Mucosa of descending colon (tissue), 3 donors: ENCODE results near the gene TUT1. TPM values are rescaled to one million over a fixed set of nuclear protein-coding genes. Genes with fewer than 3 reads are reported as not detected.

Experiments
- ATAC-seq: fragments of 200-7000 bp; cut with Tn5 transposase; one replicate; pipeline ENCODE4 v1.9.1; 2020; ENCODE audit warnings: mild to moderate bottlenecking, moderate library complexity
- DNase-seq, 3 donors: peaks; one replicate each; pipeline ENCODE4 v3.0.0-alpha.2; 2020
- H3K36me3 ChIP-seq: fragments of 200-600 bp; one replicate; pipeline ENCODE4 v1.8.0; 2021; ENCODE audit warnings: low read depth, mild to moderate bottlenecking
- H3K4me1 ChIP-seq: fragments of 200-600 bp; one replicate; pipeline ENCODE4 v1.8.0; 2021; ENCODE audit warnings: low read depth, mild to moderate bottlenecking
- H3K4me3 ChIP-seq: fragments of 200-600 bp; one replicate; pipeline ENCODE4 v1.8.0; 2021; ENCODE audit warnings: mild to moderate bottlenecking
- H3K9me3 ChIP-seq: fragments of 200-600 bp; one replicate; pipeline ENCODE4 v1.8.0; 2021; ENCODE audit warnings: mild to moderate bottlenecking
- CTCF ChIP-seq: fragments of 200-600 bp; IDR thresholded peaks from one replicate; pipeline ENCODE4 v1.8.0; 2022; ENCODE audit warnings: antibody characterized with exemption, mild to moderate bottlenecking
- intact Hi-C, 2 donors: fragments of 100-400 bp; cut with DNase I in 1 of 2; cut with micrococcal nuclease in 1 of 2; formaldehyde crosslinking; loops; one replicate each; pipeline versions ENCODE4 v1.11.0 to v1.11.1; 2022; cut with DNase I, micrococcal nuclease
- total RNA-seq, 3 donors: library from RNA; stranded (reverse); fragmentation: NEBNext Ultra II Directional in 2 of 3; extraction: Animal tissue kit (Norgen Biotek cat#: 25700) in 2 of 3; gene quantifications; one replicate each; pipeline versions ENCODE4 v1.2.1 to v1.2.4, GENCODE V29; 2021 to 2023
- donor health status: DM: no; HTN: no; CAD: no; lungs with moderate emphysema.
- donor health status: DM: no; HTN: no; CAD: no.
- donor health status: DM: no; HTN: yes; CAD: no.

TUT1 gene
- total RNA-seq, 3 donors from 2014 or later, result 11.9 to 19.8 (median 13.3) TPM

GRCh38 chr11:62545437-62546243 is 45.7 kb downstream of the TUT1 start:
- H3K9me3 ChIP-seq, result no peaks in the 10 kb centered on the region
- intact Hi-C loops, result loop anchor here in 1 of 2 donors (10.0 kb wide), 1 partner anchor 151 kb away; no protein-coding TSS in a partner anchor
- H3K36me3 ChIP-seq, result no peaks in the 10 kb centered on the region
- peaks cover 62% of the 10 kb centered on the region for H3K4me1 ChIP-seq
- ATAC-seq (peak; percentile 48), DNase-seq (peak; percentile 90 to 95 (median 94))
- no peak for TF ChIP-seq CTCF
- H3K4me3 ChIP-seq, result peak overlapping the region; percentile 97

GRCh38 chr11:62544581-62545436 is 46.5 kb downstream of the TUT1 start:
- intact Hi-C loops, result loop anchor here (5.0 to 10.0 kb wide), 4 partner anchors 38 to 150 kb away; no protein-coding TSS in a partner anchor

GRCh38 chr11:62543680-62544444 is 47.5 kb downstream of the TUT1 start:
- no peaks in the 10 kb centered on the region for H3K36me3 ChIP-seq
- intact Hi-C loops, result loop anchor here (5.0 to 10.0 kb wide), 4 partner anchors 37 to 149 kb away; no protein-coding TSS in a partner anchor
- ATAC-seq (no peak), DNase-seq (peak in 2 of 3 donors; percentile 40 to 58)
- no peak for TF ChIP-seq CTCF
- H3K4me1 ChIP-seq, result peaks cover 68% of the 10 kb centered on the region
- H3K9me3 ChIP-seq, result no peaks in the 10 kb centered on the region
- no peak overlapping the region for H3K4me3 ChIP-seq

More at GRCh38 chr11:62544581-62545436, 46.5 kb downstream of the TUT1 start:
- H3K36me3 ChIP-seq, result no peaks in the 10 kb centered on the region
- peak overlapping the region; percentile 97 for H3K4me3 ChIP-seq
- DNase-seq, result peak; percentile 66 to 79 (median 76)
- peaks cover 67% of the 10 kb centered on the region for H3K4me1 ChIP-seq
- no peak for TF ChIP-seq CTCF
- H3K9me3 ChIP-seq, result no peaks in the 10 kb centered on the region
- peak; percentile 26 for ATAC-seq

- peak overlapping the region; percentile 12 for H3K4me3 ChIP-seq
- ATAC-seq (peak; percentile 57), DNase-seq (peak; percentile 88 to 92 (median 89))
- H3K9me3 ChIP-seq, result no peaks in the 10 kb centered on the region
- peak; percentile 100 for TF ChIP-seq CTCF
- intact Hi-C loops, result loop anchor here (5.0 to 10.0 kb wide), 4 partner anchors 36 to 148 kb away; no protein-coding TSS in a partner anchor
- no peaks in the 10 kb centered on the region for H3K36me3 ChIP-seq
- peaks cover 68% of the 10 kb centered on the region for H3K4me1 ChIP-seq
Observed at GRCh38 chr11:62542750-62543567, 48.4 kb downstream of the TUT1 start.
